ENCODE data around the gene RNU2-63P. TPM values are rescaled to one million over a fixed set of nuclear protein-coding genes. Genes with fewer than 3 reads are reported as not detected.
"Not testable (repeated sequence)": the region's sequence is repeated elsewhere in the genome, so short reads cannot be mapped to it uniquely, and the experiment has no call there.

RNU2-63P gene
- total and polyA plus RNA-seq, 2 donors, result 91.1 TPM; not detected in 1

DNA sequence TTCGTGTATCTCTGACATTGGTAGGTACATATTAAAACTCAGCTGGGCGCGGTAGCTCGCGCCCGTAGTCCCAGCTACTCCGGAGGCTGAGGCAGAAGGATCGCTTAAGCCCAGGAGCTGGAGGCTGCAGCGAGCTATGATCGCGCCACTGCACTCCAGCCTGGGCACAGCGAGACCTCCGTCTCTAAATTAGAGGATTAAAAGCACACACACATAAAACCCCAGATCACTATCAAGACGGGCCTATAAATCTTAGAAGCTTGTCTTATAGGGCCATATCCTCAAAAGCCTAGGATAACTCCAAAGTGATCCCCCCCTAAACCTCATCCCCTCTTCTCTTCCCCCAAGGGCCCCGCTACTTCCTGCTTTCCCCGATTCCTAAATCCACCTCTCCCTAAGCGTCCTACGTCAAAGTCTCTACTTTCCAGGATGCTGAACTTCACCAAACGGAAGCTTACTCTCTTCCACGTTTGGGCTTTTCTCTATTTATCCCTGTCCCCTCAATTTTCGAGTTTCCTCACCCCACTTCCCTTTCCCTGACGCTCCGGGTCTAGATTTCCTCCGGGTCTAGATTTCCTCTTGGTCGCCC, 38.5 kb upstream of the RNU2-63P start:
- no peaks in the 10 kb centered on the region for H3K9me3 ChIP-seq (ENCODE audit: control insufficient read depth in 2 of 2, insufficient read depth in 1 of 2, low read length in 1 of 2)
- peak in 2 of 9 donors; percentile 9 to 17 for DNase-seq (ENCODE audit: low read depth in 6 of 9, low spot score in 9 of 9)
- H3K4me3 ChIP-seq (ENCODE audit: low read length in 2 of 2), result peak overlapping the region; percentile 81 to 91
- H3K4me1 ChIP-seq (ENCODE audit: control insufficient read depth in 2 of 2, insufficient read depth in 2 of 2, low read length in 2 of 2), result peaks cover 34 to 37% of the 10 kb centered on the region in 2 donors
- 30% methylated on average over 25 of the region's 25 CpGs for WGBS
- peak overlapping the region; percentile 87 to 95 for H3K27ac ChIP-seq (ENCODE audit: low read depth in 1 of 2, low read length in 1 of 2)
- H3K27me3 ChIP-seq (ENCODE audit: control insufficient read depth in 2 of 2, insufficient read depth in 1 of 2, low read length in 1 of 2), result no peaks in the 10 kb centered on the region
- peaks cover 0 to 2% of the 10 kb centered on the region in 2 donors for H3K36me3 ChIP-seq (ENCODE audit: control insufficient read depth in 2 of 2, insufficient read depth in 2 of 2, low read length in 1 of 2)

DNA sequence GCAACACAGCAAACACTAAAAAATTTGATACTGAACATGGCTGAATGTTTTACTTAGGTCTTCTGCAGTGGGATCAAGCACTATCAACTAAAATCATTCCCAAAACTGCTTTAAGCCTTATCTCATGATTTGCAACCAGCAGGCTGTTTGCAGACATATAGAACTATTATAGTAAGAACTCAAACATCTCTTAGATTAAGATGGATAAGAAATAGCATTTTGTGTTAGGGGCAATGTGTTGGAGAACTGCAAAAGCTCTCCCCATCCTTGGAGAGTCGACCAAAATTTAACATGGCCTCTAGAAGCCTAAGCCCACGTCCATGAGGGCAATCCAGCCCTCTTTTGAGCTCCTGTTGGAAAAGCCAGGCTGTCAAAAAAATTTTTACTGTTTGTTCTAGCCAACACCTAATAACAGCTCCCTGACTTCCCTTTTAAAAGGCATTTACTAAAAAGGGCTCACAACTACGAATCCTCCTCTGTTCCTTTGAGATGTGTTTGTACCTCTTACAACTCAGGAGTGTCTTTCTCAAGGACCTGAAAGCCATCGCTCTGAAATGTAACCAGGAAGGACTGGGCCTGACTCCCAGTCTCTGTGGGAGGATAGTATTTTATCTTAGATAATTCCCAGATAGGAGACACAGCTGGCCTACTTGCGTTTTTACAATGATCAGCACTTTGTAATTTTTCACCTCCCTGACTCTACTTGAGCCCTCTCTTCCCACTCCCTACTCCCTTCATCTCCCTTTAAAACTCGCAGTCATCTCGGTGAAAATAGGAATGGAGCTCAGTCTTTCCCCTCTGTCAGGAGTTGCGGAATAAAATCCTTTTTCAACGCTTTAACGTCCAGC, 37.8 kb upstream of the RNU2-63P start:
- peak overlapping the region; percentile 81 to 91 for H3K4me3 ChIP-seq (ENCODE audit: low read length in 2 of 2)
- H3K4me1 ChIP-seq (ENCODE audit: control insufficient read depth in 2 of 2, insufficient read depth in 2 of 2, low read length in 2 of 2), result peaks cover 30 to 34% of the 10 kb centered on the region in 2 donors

DNA sequence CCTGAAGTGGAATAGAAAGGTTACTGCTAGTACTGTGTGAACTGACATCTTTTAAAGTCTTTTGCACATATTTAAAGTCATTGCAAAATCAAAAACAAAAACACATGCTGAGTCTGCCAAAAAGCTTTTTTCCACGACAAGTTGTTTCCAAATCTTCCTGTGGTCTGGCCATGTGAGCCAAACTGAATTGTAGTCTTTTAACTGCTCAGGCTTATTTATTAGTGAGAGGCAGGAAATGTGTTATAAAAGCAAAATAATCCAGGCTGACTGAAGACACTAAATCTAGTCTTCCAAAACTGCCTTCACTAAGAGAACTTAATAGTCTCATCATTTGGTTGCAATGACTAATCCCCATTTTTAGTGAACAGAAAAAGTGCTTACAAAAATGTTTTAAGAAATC, 36.9 kb upstream of the RNU2-63P start:
- Histone ChIP-seq H3K27me3 (ENCODE audit: control insufficient read depth in 2 of 2, insufficient read depth in 1 of 2, low read length in 1 of 2) (no peaks in the 10 kb centered on the region), H3K27ac (ENCODE audit: low read depth in 1 of 2, low read length in 1 of 2) (no peak overlapping the region), H3K36me3 (ENCODE audit: control insufficient read depth in 2 of 2, insufficient read depth in 2 of 2, low read length in 1 of 2) (peaks cover 0 to 2% of the 10 kb centered on the region in 2 donors), H3K4me1 (ENCODE audit: control insufficient read depth in 2 of 2, insufficient read depth in 2 of 2, low read length in 2 of 2) (peaks cover 22 to 25% of the 10 kb centered on the region in 2 donors), H3K4me3 (ENCODE audit: low read length in 2 of 2) (no peak overlapping the region), H3K9me3 (ENCODE audit: control insufficient read depth in 2 of 2, insufficient read depth in 1 of 2, low read length in 1 of 2) (no peaks in the 10 kb centered on the region)
- no peak for DNase-seq (ENCODE audit: low read depth in 6 of 9, low spot score in 9 of 9)
- WGBS, result 35% methylated on average over 1 of the region's 1 CpG

More for the DNA sequence above, 37.8 kb upstream of the RNU2-63P start:
- no peak overlapping the region for H3K27ac ChIP-seq (ENCODE audit: low read depth in 1 of 2, low read length in 1 of 2)
- 78% methylated on average over 10 of the region's 10 CpGs for WGBS
- H3K36me3 ChIP-seq (ENCODE audit: control insufficient read depth in 2 of 2, insufficient read depth in 2 of 2, low read length in 1 of 2), result peaks cover 0 to 2% of the 10 kb centered on the region in 2 donors
- H3K9me3 ChIP-seq (ENCODE audit: control insufficient read depth in 2 of 2, insufficient read depth in 1 of 2, low read length in 1 of 2), result no peaks in the 10 kb centered on the region
- peak in 1 of 9 donors; percentile 7 for DNase-seq (ENCODE audit: low read depth in 6 of 9, low spot score in 9 of 9)
- no peaks in the 10 kb centered on the region for H3K27me3 ChIP-seq (ENCODE audit: control insufficient read depth in 2 of 2, insufficient read depth in 1 of 2, low read length in 1 of 2)

DNA sequence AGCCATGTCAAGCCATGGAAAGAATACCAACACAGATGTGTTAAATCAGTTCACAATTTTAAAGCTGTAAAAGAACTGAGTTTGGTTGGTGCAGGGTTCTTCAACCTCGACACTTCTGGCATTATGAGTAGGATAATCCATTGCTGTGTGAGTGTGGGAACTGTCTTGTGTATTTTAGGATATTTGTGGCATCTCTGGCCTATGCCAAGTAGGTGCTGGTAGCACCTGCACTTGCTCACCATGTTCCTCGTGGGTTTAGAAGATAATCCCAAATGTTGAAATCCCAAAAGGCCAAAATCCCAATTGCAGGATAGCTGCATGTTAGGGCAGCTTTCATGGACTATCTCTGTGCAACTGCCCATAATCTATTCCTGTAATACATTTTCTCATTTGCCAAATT, 35.4 kb upstream of the RNU2-63P start:
- WGBS, result 96% methylated on average over 2 of the region's 2 CpGs
- DNase-seq (ENCODE audit: low read depth in 6 of 9, low spot score in 9 of 9), result no peak
- H3K4me1 ChIP-seq (ENCODE audit: control insufficient read depth in 2 of 2, insufficient read depth in 2 of 2, low read length in 2 of 2), result peaks cover 17% of the 10 kb centered on the region in 2 donors
- no peak overlapping the region for H3K4me3 ChIP-seq (ENCODE audit: low read length in 2 of 2)
- H3K27me3 ChIP-seq (ENCODE audit: control insufficient read depth in 2 of 2, insufficient read depth in 1 of 2, low read length in 1 of 2), result no peaks in the 10 kb centered on the region
- no peaks in the 10 kb centered on the region for H3K9me3 ChIP-seq (ENCODE audit: control insufficient read depth in 2 of 2, insufficient read depth in 1 of 2, low read length in 1 of 2)
- H3K36me3 ChIP-seq (ENCODE audit: control insufficient read depth in 2 of 2, insufficient read depth in 2 of 2, low read length in 1 of 2), result peaks cover 0 to 2% of the 10 kb centered on the region in 2 donors
- no peak overlapping the region for H3K27ac ChIP-seq (ENCODE audit: low read depth in 1 of 2, low read length in 1 of 2)

DNA sequence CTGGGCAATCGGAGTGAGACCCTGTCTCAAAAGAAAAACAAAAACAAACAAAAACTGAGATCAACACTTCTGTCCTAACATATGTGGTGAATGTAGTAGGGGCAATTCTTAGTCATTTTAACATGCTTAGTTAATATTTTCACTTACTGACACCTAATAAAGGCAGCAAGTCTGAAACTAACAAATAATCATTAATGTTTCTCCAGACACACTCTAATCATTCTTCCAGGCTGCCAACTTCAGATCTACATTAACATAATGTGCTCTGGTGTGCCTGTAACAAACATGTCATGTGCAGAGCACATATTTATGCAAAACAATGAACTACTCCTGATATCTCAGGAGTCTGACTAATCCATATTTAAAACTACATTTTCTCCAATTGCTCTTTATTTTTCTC, 33.3 kb upstream of the RNU2-63P start:
- H3K4me1 ChIP-seq (ENCODE audit: control insufficient read depth in 2 of 2, insufficient read depth in 2 of 2, low read length in 2 of 2), result peaks cover 7 to 9% of the 10 kb centered on the region in 2 donors
- 100% methylated on average over 1 of the region's 1 CpG for WGBS
- no peak overlapping the region for H3K27ac ChIP-seq (ENCODE audit: low read depth in 1 of 2, low read length in 1 of 2)
- no peak overlapping the region for H3K4me3 ChIP-seq (ENCODE audit: low read length in 2 of 2)
- no peaks in the 10 kb centered on the region for H3K9me3 ChIP-seq (ENCODE audit: control insufficient read depth in 2 of 2, insufficient read depth in 1 of 2, low read length in 1 of 2)
- H3K27me3 ChIP-seq (ENCODE audit: control insufficient read depth in 2 of 2, insufficient read depth in 1 of 2, low read length in 1 of 2), result no peaks in the 10 kb centered on the region
- no peak for DNase-seq (ENCODE audit: low read depth in 6 of 9, low spot score in 9 of 9)
- H3K36me3 ChIP-seq (ENCODE audit: control insufficient read depth in 2 of 2, insufficient read depth in 2 of 2, low read length in 1 of 2), result peaks cover 0 to 2% of the 10 kb centered on the region in 2 donors

DNA sequence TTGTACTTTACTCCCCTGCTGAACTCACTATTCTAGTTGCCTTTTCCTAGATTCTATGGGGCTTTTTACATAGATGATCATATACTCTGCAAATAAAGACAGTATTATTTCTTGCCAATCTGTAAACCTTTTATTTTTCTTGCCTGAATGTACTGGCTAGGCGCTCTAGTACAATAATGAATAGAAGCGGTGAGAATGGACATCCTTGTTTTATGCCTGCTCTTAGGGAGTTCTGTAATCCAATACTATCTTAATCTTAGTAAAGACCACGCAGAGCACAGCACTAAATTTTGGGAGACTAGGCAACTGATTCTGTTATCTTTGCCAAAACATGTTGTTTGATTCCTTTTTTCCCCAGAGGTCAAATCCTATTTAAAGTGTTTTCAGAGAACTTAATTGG, 32.2 kb upstream of the RNU2-63P start:
- peaks cover 0 to 2% of the 10 kb centered on the region in 2 donors for H3K36me3 ChIP-seq (ENCODE audit: control insufficient read depth in 2 of 2, insufficient read depth in 2 of 2, low read length in 1 of 2)
- H3K9me3 ChIP-seq (ENCODE audit: control insufficient read depth in 2 of 2, insufficient read depth in 1 of 2, low read length in 1 of 2), result no peaks in the 10 kb centered on the region
- WGBS, result 97% methylated on average over 3 of the region's 3 CpGs
- no peaks in the 10 kb centered on the region for H3K4me1 ChIP-seq (ENCODE audit: control insufficient read depth in 2 of 2, insufficient read depth in 2 of 2, low read length in 2 of 2)
- no peak for DNase-seq (ENCODE audit: low read depth in 6 of 9, low spot score in 9 of 9)
- no peaks in the 10 kb centered on the region for H3K27me3 ChIP-seq (ENCODE audit: control insufficient read depth in 2 of 2, insufficient read depth in 1 of 2, low read length in 1 of 2)
- H3K27ac ChIP-seq (ENCODE audit: low read depth in 1 of 2, low read length in 1 of 2), result no peak overlapping the region
- H3K4me3 ChIP-seq (ENCODE audit: low read length in 2 of 2), result no peak overlapping the region

DNA sequence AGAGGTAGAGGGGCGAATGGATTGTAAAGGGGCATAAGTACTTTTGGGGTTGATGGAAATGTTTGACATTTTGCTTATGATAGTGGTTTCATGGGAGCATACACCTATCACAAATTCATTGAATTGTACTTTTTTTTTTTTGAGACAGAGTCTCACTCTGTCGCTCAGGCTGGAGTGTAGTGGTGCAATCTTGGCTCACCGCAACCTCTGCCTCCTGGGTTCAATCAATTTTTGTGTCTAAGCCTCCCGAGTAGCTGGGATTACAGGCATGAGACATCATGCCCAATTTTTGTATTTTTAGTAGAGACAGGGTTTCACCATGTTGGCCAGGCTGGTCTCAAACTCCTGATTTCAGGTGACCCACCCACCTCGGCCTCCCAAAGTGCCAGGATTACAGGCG, 29.2 kb upstream of the RNU2-63P start:
- 97% methylated on average over 6 of the region's 6 CpGs for WGBS
- not testable (repeated sequence) for H3K4me3 ChIP-seq (ENCODE audit: low read length in 2 of 2); DNase-seq (ENCODE audit: low read depth in 6 of 9, low spot score in 9 of 9); H3K9me3 ChIP-seq (ENCODE audit: control insufficient read depth in 2 of 2, insufficient read depth in 1 of 2, low read length in 1 of 2); H3K27ac ChIP-seq (ENCODE audit: low read depth in 1 of 2, low read length in 1 of 2); H3K27me3 ChIP-seq (ENCODE audit: control insufficient read depth in 2 of 2, insufficient read depth in 1 of 2, low read length in 1 of 2); H3K4me1 ChIP-seq (ENCODE audit: control insufficient read depth in 2 of 2, insufficient read depth in 2 of 2, low read length in 2 of 2); H3K36me3 ChIP-seq (ENCODE audit: control insufficient read depth in 2 of 2, insufficient read depth in 2 of 2, low read length in 1 of 2)

DNA sequence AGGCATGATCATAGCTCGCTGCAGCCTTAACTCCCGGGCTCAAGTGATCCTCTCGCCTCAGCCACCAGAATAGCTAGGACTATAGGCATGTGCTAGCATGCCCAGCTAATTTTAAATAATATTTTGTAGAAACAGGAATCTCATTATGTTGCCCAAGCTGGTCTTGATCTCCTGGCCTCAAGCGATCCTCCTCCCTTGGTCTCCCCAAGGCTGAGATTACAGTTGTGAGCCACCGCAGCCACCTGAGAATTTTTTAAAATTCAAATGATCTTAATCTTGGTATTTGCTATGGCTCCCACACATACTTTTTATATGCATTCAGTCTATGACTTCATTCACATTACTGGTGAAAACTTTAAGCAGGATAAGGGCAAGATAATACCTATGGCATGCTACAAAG, 26.1 kb upstream of the RNU2-63P start:
- Histone ChIP-seq H3K4me1 (ENCODE audit: control insufficient read depth in 2 of 2, insufficient read depth in 2 of 2, low read length in 2 of 2) (no peaks in the 10 kb centered on the region), H3K36me3 (ENCODE audit: control insufficient read depth in 2 of 2, insufficient read depth in 2 of 2, low read length in 1 of 2) (no peaks in the 10 kb centered on the region), H3K27ac (ENCODE audit: low read depth in 1 of 2, low read length in 1 of 2) (no peak overlapping the region), H3K9me3 (ENCODE audit: control insufficient read depth in 2 of 2, insufficient read depth in 1 of 2, low read length in 1 of 2) (no peaks in the 10 kb centered on the region), H3K27me3 (ENCODE audit: control insufficient read depth in 2 of 2, insufficient read depth in 1 of 2, low read length in 1 of 2) (no peaks in the 10 kb centered on the region), H3K4me3 (ENCODE audit: low read length in 2 of 2) (no peak overlapping the region)
- 98% methylated on average over 5 of the region's 5 CpGs for WGBS
- no peak for DNase-seq (ENCODE audit: low read depth in 6 of 9, low spot score in 9 of 9)
